ENCODE results near the gene ZNF684.

The ZNF684 gene

GRCh38 chr1:40530735-40531380, 579 bp upstream of the ZNF684 start:
- TF ChIP-seq CTCF (IDR thresholded peaks at IDR 0.05), result no peak

GRCh38 chr1:40532062-40532389, 589 bp downstream of the ZNF684 start:
- Mint-ChIP-seq H3K9me3 (peaks cover 48% of the 10 kb centered on the region), H3K27ac (no peak overlapping the region), H3K27me3 (ENCODE audit: low read depth, poor library complexity) (peaks cover 14% of the 10 kb centered on the region), H3K36me3 (ENCODE audit: low read depth) (peaks cover 25% of the 10 kb centered on the region), H3K4me3 (peak overlapping the region; percentile 92), H3K4me1 (peaks cover 25% of the 10 kb centered on the region)
- TF ChIP-seq CTCF (IDR thresholded peaks at IDR 0.05), result no peak
- DNase-seq, result no peak

More at GRCh38 chr1:40530735-40531380, 579 bp upstream of the ZNF684 start:
- Mint-ChIP-seq H3K9me3 (peaks cover 58% of the 10 kb centered on the region), H3K27ac (peak overlapping the region; percentile 94), H3K27me3 (ENCODE audit: low read depth, poor library complexity) (peaks cover 13% of the 10 kb centered on the region), H3K4me3 (peak overlapping the region; percentile 92), H3K4me1 (peaks cover 25% of the 10 kb centered on the region), H3K36me3 (ENCODE audit: low read depth) (peaks cover 22% of the 10 kb centered on the region)
- DNase-seq, result no peak

DNA sequence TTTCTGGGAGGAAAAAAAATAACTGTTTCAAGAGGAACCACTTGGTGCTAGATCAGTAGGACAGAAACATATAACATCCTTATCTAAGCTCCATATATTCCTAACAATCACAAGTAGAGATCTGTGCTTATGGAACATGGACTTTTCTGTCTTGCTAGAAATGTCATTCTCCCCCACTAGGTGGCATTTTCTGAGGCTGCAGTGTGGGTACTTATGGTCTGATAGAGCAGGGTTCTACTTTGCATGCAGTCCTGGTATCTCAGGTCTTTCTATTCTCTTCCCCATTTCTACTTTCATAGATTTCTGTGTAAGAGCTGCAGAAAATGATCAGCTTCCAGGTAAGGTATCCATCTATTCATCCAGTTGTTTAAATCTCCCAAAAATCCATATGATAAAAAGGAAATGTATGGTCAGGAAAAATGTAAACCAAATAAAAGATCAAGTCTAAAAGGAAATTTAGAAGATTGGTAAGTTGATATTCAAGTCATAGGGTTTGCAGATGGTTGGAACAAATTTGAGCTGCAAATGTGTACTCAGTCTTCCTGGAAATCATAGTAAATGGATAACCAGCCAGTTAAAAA, 1.5 kb downstream of the ZNF684 start:
- H3K27ac Mint-ChIP-seq, result no peak overlapping the region
- DNase-seq, result peak; percentile 20
- H3K4me1 Mint-ChIP-seq, result peaks cover 25% of the 10 kb centered on the region
- peaks cover 44% of the 10 kb centered on the region for H3K9me3 Mint-ChIP-seq
- H3K36me3 Mint-ChIP-seq (ENCODE audit: low read depth), result peaks cover 32% of the 10 kb centered on the region
- peaks cover 16% of the 10 kb centered on the region for H3K27me3 Mint-ChIP-seq (ENCODE audit: low read depth, poor library complexity)
- H3K4me3 Mint-ChIP-seq, result peak overlapping the region; percentile 92
- TF ChIP-seq CTCF (IDR thresholded peaks at IDR 0.05), result peak; percentile 60

GRCh38 chr1:40534589-40534988, 3.2 kb downstream of the ZNF684 start:
- H3K36me3 Mint-ChIP-seq (ENCODE audit: low read depth), result peaks cover 41% of the 10 kb centered on the region
- H3K27ac Mint-ChIP-seq, result no peak overlapping the region
- DNase-seq, result no peak
- H3K4me3 Mint-ChIP-seq, result no peak overlapping the region
- no peak for TF ChIP-seq CTCF (IDR thresholded peaks at IDR 0.05)
- H3K4me1 Mint-ChIP-seq, result peaks cover 25% of the 10 kb centered on the region
- H3K27me3 Mint-ChIP-seq (ENCODE audit: low read depth, poor library complexity), result peaks cover 6% of the 10 kb centered on the region
- peaks cover 31% of the 10 kb centered on the region for H3K9me3 Mint-ChIP-seq

DNA sequence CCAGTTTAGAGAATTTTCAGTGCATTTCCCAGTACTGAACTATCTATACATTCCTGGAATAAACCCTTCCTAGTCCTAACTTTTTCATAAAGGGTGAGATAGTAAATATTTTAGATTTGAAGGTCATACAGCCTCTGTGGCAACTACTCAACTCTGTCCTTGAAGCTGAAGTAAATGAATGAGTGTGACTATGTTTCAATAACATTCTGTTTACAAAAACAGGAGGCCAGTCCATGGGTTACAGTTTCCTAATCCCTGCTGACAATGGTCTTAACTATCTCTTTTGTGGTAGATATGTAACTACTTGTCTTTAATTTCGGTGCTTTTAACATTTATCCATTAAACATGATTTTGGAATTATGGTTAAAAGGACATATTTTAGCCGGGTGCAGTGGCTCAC, 4.3 kb downstream of the ZNF684 start:
- H3K4me1 Mint-ChIP-seq, result peaks cover 24% of the 10 kb centered on the region
- no peak for DNase-seq

More for the DNA sequence above, 4.3 kb downstream of the ZNF684 start:
- TF ChIP-seq CTCF (IDR thresholded peaks at IDR 0.05), result no peak
- Mint-ChIP-seq H3K36me3 (ENCODE audit: low read depth) (peaks cover 37% of the 10 kb centered on the region), H3K27me3 (ENCODE audit: low read depth, poor library complexity) (peaks cover 3% of the 10 kb centered on the region), H3K4me3 (no peak overlapping the region), H3K27ac (no peak overlapping the region), H3K9me3 (peaks cover 20% of the 10 kb centered on the region)
